Epidermal melanocyte (primary cell): ENCODE data around the gene MINAR1.
A peak's percentile ranks its signal among the peaks of the same experiment; 100 is the strongest.
"Not testable (repeated sequence)": the region's sequence is repeated elsewhere in the genome, so short reads cannot be mapped to it uniquely, and the experiment has no call there.

Experiments
- DNase-seq: peaks from one replicate; pipeline ENCODE4 v3.0.0; 2011; ENCODE audit warnings: low spot score; ENCODE audit not compliant: insufficient read length

Gene MINAR1, protein sequence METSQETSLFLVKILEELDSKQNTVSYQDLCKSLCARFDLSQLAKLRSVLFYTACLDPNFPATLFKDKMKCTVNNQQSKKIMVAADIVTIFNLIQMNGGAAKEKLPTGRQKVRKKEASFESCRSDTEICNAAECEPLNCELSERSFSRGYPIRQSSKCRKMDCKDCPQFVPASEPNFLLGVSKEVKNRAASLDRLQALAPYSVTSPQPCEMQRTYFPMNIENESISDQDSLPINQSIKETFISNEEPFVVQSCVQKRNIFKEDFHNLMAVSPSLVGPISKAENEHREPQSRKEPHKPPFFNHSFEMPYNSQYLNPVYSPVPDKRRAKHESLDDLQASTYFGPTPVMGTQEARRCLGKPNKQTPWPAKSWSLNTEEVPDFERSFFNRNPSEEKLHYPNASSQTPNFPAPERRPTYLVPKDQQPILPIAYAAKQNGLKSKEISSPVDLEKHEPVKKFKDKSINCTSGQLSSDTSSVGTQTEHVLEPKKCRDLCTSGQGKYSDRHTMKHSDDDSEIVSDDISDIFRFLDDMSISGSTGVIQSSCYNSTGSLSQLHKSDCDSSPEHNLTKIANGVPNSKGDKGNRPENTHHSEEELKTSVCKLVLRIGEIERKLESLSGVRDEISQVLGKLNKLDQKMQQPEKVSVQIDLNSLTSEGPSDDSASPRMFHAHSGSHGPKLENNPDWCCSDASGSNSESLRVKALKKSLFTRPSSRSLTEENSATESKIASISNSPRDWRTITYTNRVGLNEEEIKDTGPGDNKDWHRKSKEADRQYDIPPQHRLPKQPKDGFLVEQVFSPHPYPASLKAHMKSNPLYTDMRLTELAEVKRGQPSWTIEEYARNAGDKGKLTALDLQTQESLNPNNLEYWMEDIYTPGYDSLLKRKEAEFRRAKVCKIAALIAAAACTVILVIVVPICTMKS

DNA sequence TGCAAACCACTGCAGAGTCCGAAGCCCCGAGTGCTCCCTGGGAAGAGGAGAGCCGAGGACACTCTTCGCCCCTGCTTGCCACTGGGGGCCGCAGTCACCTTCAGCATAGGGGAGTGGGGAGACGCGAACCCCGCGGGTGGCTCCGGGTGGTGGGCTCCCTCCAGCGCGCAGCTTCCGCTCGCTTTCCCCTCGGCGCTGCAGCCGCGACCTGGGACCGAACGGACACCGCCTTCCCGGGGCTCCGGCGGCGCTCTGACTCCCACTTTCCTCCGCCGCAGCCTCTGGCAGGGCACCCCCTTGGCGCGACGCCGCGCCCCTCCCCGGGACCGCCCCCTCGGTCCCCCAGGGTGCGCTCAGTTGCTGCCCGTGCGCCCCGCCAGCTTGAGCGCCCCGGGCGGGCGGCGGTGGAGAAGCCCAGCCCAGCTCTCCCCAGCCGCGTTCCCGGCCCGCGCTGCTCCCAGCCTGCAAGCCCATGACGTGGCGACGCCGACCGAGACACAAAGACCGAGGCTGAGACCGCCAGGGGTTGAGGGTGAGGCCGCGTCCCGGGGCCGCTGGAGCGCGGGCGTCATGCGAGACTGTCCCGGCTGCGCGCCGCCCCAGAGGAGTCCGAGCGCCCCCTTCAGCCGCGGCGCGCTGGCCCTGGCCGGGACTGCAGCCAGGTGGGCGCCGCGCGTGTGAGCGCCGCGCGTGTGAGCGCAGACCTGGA lies at the start of gene MINAR1:
Gene MINAR1 (plus strand): TSS at position 701 of the 709 bp plus-strand sequence. CDS start 23,812 bp downstream, outside the sequence.
- DNase-seq = no peak

DNA sequence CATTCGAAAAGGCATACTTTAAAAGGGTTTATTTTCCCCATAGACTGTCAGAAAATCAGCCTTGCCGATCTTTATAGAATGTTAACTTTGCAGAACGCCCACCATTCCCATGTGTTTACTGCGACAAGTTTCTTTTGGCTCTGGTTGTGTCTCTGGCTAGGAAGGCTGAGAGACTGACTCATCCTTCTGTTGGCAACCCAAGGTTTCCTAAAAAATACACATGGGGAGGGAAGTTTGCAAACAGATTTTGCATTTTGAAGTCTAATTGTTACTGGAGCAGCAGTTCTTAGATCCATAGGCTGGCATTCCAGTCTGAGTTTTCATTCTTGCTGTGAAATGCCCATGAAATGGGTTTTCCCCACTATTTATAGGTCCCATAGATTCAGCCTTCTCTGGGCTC lies 37.9 kb upstream of the MINAR1 start:
- no peak for DNase-seq

- DNase-seq = no peak
Measured at GRCh38 chr15:79396850-79397249, 35.3 kb upstream of the MINAR1 start.

- DNase-seq = no peak
Measured at GRCh38 chr15:79397269-79397910, 34.7 kb upstream of the MINAR1 start.

DNA sequence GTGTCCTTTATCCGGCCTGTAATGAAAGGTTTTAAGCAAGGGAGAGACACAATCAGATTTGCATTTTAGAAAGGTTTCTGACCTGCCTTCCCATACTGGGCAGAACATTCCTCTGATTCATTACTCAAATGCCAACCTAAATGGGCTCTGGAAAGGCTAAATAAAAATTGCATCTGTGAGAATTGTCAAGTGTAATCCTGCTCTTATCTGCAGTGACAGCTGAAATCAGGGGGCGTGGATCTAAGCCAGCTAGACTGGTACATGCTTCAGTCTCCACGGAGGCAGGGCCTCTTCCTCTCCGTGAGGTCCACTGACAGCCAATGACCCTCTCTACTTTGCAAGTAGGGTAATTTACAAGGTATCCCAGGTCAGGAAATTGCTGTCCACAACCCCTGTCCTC lies 32.5 kb upstream of the MINAR1 start:
- no peak for DNase-seq

- no peak for DNase-seq
Measured at GRCh38 chr15:79400650-79401049, 31.5 kb upstream of the MINAR1 start.

- no peak for DNase-seq
Measured at GRCh38 chr15:79401301-79401700, 30.8 kb upstream of the MINAR1 start.

DNA sequence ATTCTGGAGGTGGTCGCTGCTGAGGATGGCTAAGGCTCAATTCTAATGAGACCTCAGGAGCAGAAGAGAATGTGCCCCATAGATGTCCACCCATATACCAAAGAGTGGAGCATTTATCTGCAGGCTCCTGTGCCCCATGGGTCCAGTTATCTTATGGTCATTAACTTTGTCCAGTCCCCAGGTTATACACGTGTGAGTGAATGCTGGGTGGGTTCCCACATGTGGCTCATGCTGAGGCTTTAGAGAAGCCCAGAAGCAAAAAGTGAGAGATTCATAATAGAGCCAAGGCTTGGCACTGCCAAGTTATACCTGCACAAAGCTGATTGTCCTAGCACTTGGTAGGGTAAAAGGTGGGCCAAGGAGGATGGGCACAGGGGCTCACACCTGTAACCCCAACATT lies 30.0 kb upstream of the MINAR1 start:
- no peak for DNase-seq

GRCh38 chr15:79403501-79403900 lies 28.6 kb upstream of the MINAR1 start:
- DNase-seq = no peak

- peak; percentile 47 for DNase-seq
Measured at GRCh38 chr15:79406210-79406609, 25.9 kb upstream of the MINAR1 start.

- DNase-seq = no peak
Measured at GRCh38 chr15:79408041-79408440, 24.1 kb upstream of the MINAR1 start.

DNA sequence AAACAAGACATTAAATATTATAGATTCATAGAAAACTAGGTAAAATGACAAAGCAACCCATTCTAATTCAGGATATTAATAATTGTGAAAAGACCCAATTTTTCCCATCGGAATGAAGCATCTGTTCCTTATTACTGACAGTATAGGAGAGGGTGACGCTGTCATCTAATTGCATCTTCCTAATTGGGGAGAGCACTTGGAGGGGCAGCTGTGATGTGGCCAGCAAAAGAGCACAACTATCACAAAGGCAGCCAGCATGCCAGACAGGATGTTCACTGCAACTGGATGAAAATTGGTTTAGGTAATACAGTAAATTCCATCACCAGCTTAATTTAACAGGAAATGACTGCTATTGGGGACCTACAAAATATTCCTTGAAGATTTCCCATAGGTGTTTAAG lies 21.9 kb upstream of the MINAR1 start:
- DNase-seq = no peak

DNA sequence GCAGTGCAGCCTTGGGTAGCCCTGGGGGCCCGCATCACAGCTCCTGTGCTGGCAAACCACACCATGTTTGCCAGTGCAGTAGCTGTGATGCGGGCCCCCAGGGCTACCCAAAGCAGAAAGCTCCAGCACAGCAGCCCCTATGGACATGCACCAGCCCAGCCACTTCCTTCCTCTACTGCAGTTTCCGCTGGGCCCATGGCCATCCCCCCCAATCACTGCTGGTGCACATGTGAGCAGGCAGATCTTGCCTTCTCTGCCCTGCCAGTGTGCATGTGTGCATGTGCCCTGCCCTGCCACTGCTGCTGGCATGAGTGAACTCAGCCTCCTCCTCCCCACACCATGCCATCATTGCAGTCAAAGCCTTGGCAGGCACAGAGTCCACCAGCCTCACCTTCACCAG lies 20.1 kb upstream of the MINAR1 start:
- no peak for DNase-seq

GRCh38 chr15:79412429-79412828 lies 19.7 kb upstream of the MINAR1 start:
- DNase-seq = no peak

- no peak for DNase-seq
Measured at GRCh38 chr15:79416876-79417275, 15.3 kb upstream of the MINAR1 start.

GRCh38 chr15:79418693-79419279 lies 13.3 kb upstream of the MINAR1 start:
- no peak for DNase-seq

DNA sequence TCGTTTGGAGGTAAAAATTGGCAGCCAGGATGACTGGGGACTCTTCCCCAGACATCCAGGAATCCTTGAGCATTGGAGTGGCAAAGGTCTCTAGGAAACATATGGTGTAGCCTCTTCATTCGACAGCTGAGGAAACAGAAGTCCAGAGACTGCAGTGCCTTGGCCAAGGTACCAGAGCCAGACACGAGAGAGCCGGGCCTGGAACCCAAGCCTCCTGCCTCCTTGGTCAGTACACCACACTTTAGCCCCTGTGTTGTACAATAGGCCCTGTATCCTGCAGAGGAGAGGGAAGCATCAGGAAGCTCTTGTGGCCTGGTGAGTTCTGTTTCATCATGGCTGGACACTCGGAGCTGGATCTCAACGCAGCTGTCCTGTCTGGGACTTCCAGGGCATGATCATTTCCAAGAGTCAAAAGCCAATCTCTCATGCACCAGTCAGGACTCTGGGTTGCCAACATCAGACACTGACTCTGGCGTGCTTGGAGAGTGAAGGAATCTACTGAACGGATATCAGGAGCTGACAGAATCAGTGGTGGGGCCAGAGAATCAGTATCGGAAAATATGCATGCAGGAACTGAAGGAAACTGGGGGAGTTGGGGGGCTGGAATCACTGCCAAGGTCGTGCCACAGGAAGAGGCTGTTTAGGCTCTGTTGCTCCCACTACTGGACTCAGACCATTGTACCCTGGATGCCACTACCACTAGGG lies 6.4 kb upstream of the MINAR1 start:
- DNase-seq = no peak

DNA sequence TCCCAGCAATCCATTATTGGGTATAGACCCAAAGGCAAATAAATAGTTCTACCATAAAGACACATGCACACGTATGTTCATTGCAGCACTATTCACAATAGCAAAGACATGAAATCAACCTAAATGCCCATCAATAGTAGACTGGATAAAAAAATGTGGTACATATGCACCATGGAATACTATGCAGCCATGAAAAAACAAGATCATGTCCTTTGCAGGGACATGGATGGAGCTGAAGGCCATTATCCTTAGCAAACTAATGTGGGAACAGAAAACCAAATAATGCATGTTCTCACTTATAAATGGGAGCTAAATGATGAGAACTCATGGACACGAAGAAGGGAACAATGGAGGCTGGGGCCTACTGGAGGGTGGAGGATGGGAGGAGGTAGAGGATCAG lies 5.2 kb upstream of the MINAR1 start:
- not testable (repeated sequence) for DNase-seq

- DNase-seq = no peak
Measured at GRCh38 chr15:79427781-79428598, 4.1 kb upstream of the MINAR1 start.
